Measurements from ENCODE around the gene ARSB.

ARSB gene

DNA sequence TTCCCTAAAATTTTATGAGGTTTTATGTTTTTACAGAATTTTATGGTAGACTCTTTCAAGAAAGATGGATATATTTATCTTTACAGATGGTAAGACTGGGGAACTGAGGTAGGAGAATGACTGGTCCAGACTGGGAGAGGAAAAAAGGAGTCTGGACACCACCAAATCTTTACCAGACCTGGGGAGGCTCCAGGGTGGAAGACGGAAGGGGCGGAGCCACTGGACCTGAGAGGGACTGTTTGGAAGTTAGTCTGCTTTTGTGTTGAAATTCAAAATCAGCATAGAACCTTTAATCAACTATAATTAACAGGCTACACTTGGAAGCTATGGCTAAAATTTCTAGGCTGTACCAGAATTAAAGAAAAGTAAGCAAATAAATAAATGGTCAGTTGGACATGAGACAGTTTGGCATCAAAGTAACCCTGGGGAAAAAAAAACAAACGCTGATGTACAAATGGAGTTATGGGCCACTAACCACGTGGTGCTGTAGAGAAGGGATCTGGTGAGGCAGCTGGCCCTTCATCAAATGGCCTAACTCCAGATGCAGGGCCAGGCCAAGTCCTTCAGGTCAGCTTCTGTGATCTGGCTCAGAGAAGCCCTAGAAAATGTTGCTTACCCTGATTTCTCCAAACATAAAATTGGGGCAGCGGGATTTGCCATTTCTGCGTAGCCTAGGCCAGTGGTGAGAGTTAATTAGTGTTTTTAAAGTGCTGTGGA lies 155.1 kb downstream of the ARSB start:
- DNase-seq, result no peak

- no peak for DNase-seq
Observed at GRCh38 chr5:78827725-78828124, 157.4 kb downstream of the ARSB start.

DNA sequence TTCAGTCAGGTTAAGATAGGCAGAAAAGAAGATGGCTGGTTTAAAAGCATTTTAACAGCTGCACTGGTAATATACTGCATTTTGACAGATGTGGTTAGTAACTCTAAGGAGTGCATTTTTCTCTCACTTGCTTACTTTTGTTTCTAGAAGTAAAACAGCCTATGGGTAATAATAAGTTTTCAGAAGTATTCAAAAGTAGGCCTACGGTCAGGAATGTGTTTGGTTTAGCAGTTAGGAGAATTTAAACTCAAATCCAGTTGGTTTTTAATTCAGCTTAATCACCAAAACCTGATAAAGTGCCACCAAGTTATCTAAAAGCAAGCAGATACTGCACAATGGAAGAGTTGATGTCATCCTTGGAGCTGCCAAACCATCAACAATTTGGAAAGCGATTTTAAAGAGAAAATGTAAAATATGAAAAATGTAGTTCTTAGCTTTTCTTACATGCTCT lies 160.3 kb downstream of the ARSB start:
- DNase-seq, result no peak

- no peak for DNase-seq
Observed at GRCh38 chr5:78823196-78823595, 161.9 kb downstream of the ARSB start.

GRCh38 chr5:78821536-78822021 lies 163.5 kb downstream of the ARSB start:
- DNase-seq, result no peak

DNA sequence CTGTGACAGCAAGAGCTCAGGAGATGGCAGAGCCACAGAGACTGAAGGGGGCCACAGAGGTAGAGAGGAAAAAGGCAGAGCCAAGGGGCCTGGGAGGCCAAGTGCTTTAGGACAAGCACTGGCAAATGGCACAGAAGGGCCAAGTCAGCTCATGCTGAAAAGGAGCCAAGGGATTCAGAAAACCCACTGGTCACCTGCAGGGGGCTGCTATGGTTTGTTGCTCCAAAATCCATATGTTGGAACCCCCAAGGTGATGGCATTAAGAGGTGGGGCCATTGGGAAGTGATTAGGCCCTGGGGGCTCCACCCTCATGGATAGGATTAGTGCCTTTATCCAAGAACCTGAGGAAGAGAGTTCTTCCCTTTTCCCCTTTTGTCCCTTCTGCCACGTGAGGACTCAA lies 165.4 kb downstream of the ARSB start:
- DNase-seq, result no peak

GRCh38 chr5:78819166-78819565 lies 165.9 kb downstream of the ARSB start:
- no peak for DNase-seq

GRCh38 chr5:78816143-78816765 lies 168.9 kb downstream of the ARSB start:
- DNase-seq, result no peak

GRCh38 chr5:78813906-78814530 lies 171.1 kb downstream of the ARSB start:
- no peak for DNase-seq

- DNase-seq, result no peak
Observed at GRCh38 chr5:78813286-78813685, 171.8 kb downstream of the ARSB start.

GRCh38 chr5:78811866-78812265 lies 173.2 kb downstream of the ARSB start:
- DNase-seq, result no peak

DNA sequence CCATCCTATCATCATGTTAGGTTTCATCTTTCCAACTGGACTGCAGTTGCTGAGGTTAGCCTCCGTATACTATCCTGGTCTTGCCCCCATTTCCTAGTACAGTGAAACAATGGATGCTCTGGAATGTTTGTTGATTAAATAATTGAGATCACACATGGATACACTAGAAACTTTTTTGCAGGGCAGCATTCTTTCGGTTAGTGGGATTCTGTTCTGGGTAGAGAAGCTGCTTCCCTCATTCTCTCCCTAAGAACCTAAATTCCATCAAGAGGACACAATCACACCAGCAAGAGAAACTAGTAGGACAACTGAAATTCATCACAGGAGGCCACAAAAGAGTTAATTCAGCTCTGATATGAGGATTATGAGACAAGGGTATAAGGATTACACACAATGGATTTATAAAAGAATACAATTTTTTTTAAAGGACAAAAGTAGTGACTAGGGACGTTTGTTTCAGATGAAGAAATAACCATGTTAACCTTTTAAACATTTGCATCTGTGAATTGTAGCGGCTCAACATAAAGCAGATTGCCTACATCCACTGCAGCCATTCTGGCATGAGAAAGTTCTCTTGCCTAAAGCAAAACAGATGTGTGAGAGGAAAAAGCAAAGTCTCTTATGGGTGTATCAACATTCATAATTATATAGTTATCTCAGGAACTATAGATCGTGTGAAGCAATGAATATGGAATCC lies 173.8 kb downstream of the ARSB start:
- DNase-seq, result no peak

DNA sequence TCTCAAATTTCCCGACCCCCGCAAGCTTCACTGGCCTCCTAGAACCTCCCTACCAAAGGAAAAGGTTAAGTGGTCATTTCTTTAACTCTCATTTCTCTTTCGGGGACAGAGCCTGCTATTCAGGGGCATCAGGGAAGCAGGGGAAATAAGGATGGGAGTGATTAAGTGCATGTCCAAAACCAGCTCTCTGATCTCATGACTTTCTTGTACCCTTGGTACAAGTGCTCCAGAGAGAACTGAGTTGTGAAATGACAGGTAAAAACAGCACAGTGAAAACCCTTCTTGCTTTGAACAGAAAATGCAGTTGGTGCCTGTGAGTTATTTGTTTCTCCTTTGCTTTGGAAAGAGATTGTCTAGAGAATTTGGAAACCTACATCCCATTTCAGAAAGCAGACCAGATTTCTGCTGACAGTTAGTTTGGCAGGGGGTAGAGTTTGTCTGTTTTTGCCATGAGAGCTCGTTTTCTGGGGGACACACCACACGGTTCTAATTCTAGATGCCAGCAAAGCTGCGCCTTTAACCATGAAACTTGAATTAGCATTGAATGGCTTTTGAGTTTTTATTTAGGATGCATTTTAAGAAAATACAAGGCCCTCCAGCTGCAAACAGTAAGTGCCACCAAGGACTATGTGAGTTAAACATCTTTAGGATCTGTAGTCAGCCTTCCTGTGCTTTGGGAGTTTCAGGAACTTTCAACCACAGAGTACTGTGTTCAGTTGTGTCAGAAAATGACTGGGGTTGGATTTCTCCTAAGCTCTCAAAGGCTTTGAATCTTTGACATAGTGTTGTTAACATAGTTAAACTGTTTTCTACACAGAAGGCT lies 174.8 kb downstream of the ARSB start:
- no peak for DNase-seq

DNA sequence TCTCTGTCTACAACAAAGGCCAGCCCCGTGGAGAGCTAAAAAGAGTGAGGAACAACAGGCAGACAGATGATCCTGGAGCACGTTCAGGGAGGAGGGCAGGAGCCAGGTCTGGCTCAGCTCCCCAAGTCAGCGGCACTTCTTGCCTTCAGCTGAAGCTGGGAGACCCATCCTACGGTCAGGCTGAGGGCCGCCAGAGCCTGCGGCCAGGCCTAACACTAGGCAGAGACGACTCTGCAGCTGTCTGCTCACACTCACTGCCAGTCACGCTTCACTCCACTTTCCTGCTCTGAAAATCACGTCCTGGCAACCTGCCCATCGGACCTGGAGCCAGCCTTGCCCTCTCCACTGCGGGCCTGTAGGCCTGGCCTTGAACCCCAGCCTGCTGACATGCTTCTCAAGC lies 175.7 kb downstream of the ARSB start:
- DNase-seq, result no peak

DNA sequence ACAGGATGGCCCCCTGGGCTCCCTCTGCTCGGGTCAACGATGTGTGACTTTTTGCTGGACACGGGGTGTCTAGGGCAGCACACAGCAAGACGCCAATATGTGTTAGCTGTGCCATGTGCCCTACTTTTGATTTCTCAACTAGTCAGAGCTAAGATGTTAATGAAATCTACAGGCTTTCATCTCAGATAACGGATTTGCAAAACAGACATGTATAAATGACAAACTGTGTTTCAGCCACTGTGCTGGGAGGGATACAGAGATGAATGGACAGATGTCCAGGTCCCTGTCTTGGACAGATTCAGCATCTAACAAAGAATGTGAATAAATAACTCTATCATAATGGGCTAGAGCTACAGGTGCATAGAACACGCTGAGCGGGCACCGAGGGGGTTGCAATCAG lies 176.3 kb downstream of the ARSB start:
- no peak for DNase-seq

DNA sequence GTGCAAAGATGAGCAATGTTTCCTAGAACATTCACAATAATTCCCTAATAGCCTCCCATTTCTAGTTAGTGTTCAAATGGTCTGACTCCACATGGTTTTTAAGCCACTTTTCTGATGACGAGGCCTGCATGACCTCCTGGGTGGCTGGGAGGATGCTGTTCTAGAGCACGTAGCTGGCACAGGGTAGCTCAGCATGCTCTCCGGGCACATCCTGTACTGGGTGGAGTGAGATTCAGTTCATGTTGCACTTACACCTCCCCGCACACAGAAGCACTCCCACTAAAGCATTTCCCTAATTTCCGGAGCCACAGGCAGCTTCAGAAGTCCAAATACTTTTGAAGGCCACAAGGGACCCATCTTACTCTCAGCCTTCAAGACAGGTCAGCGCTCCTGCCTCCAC lies 176.7 kb downstream of the ARSB start:
- DNase-seq, result no peak

DNA sequence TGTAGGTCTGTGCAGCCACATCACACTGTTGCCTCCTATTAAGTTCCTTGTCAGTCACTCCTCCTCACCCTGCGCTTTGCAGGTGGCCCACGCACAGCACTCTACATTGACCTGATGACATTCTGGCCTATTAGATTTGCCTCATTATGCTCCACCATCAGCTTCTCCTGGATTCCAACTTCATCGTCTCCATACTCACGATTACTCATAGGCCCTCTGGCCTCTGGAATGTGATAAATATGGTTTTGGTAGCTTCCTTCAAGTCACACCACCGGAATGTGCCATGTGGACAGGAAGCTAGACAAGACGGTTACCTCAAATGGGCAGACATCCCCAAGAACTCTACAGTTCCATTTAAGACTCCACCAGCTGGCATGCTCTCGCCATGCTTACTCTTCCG lies 178.6 kb downstream of the ARSB start:
- peak; percentile 15 for DNase-seq

DNA sequence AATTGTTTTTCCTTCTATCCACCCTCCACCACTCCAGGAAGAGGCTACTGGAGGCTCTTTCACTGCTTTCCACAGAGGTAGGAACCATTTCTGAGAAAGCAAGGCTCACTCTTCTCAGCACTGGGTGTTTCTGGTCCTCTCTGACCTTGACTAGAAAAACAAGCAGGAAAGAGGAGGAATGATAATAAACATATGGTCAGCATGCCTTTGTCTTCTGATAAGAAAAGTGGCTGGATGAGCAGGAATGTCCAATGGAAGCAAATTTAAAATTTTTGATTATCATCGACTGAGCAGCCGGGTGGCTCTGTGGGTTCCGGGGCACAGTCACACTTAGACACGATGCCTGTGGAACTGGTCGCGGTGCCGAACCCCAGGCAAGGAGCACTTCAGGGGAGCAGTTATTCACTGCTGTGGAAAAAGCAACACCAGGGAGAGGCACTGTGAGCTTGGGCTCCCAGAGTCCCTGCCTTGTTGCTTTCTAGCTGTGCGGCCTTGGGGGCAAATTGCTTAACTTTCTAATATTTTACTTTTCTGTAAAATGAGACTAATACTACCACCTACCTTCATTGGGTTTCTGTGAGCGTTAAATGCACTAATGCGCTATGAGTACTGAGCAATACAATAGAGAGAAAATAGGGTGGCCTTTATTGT lies 179.5 kb downstream of the ARSB start:
- DNase-seq, result no peak

DNA sequence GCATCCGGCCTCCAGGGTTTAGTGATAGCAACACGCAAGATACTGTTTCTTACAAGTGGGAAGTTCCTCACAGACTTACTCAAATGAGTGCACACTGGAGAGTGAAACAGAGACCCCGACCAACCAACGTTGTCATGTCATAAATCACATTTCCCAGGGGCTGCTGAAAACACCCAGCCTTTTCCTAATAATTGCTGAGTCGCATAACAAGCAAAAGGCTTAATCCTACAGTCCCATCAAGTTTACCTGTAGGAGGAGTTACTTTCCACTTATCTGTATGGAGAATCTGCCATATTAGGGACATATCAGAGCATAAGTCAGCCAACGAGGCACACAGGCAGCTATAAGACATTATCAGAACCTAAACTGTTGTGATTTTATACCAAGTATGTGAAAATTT lies 180.1 kb downstream of the ARSB start:
- no peak for DNase-seq

DNA sequence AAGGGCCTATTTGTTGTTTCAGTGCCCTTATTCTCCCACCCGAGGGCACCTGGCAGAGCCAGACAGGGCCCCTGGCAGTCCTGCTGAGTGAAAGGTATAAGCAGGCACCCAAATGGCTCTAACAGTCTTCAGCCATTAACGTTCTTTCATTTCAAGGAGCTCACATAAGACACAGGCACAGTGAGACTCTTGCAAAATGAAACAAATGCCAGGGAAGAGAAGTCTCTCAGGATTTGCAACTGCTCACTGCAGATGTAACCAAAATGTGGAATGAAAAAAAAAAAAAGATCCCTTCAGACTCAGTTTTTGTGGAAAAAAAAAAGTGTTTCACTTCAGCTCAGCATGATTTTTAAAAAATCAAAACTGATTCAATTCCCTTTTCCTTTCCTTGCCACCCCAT lies 181.2 kb downstream of the ARSB start:
- DNase-seq, result no peak

DNA sequence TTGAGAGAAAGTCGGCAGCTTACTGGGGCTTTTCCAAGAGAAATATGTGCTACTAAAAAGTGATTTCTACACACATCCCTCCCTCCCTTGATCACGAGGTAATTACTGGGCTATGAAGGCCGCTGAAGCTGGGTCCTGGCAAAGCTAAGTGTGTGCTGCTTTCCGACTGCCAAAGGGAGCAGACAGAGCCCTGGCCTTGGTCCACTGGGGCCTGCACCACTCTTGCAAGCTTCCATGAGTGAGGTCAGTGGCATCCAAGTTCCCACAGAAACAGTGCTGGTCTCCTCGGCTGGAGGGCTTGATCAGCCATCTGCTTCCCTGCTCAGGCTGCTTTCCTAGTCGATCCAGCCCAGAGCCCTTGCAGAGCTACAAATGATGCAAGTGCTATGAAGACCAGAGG lies 181.8 kb downstream of the ARSB start:
- no peak for DNase-seq

- DNase-seq, result no peak
Observed at GRCh38 chr5:78801413-78801812, 183.7 kb downstream of the ARSB start.
